Ovary (tissue), 3 donors: ENCODE measurements around the gene PAQR5.

ENCODE experiments used
- EP300 ChIP-seq: sonication (generic); formaldehyde crosslinking; IDR thresholded peaks from one replicate; pipeline ENCODE4 v1.6.1; 2017; ENCODE audit warnings: antibody characterized with exemption
- POLR2A ChIP-seq: fragments of 450-650 bp; IDR thresholded peaks from one replicate; pipeline ENCODE4 v1.6.1; 2017; ENCODE audit warnings: antibody characterized with exemption, mild to moderate bottlenecking, moderate library complexity
- TF ChIP-seq, protein P1 (sequence below), 3 donors: fragments of 450-650 bp in 2 of 3; fragments of 200-600 bp in 1 of 3; IDR thresholded peaks; one replicate each; pipeline versions ENCODE4 v1.5.1 to v1.8.0; 2016 to 2022; ENCODE audit warnings: antibody characterized with exemption in 3 of 3, mild to moderate bottlenecking in 1 of 3
- donor health status: DM: no; HTN: no; CAD: no.

DNA sequence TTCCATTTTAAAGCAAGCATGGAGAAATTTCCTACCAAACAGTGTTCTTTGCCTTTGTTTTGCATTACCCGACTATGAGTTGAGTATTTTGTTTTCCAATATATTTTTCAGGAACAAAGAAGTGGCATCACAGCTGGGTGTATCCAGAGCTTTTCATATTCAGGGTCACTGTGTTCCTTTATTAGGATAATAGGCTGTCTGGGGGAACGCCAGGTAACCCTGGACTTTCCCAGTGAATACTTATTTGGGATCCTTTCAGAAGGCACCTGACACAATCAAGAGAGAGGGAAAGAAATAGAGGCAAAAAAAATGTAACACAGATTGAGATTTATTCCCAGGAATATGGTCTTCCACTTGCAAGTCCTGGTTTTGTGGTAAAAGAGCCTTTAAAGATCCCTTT is 44.4 kb downstream of the PAQR5 start:
- TF ChIP-seq, protein P1, sequence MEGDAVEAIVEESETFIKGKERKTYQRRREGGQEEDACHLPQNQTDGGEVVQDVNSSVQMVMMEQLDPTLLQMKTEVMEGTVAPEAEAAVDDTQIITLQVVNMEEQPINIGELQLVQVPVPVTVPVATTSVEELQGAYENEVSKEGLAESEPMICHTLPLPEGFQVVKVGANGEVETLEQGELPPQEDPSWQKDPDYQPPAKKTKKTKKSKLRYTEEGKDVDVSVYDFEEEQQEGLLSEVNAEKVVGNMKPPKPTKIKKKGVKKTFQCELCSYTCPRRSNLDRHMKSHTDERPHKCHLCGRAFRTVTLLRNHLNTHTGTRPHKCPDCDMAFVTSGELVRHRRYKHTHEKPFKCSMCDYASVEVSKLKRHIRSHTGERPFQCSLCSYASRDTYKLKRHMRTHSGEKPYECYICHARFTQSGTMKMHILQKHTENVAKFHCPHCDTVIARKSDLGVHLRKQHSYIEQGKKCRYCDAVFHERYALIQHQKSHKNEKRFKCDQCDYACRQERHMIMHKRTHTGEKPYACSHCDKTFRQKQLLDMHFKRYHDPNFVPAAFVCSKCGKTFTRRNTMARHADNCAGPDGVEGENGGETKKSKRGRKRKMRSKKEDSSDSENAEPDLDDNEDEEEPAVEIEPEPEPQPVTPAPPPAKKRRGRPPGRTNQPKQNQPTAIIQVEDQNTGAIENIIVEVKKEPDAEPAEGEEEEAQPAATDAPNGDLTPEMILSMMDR (IDR thresholded peaks at IDR 0.05) = no peak
- TF ChIP-seq POLR2A (no peak), EP300 (no peak)
